Smooth muscle cell of trachea (primary cell): ENCODE measurements around the gene FBLN5. TPM values are rescaled to one million over a fixed set of nuclear protein-coding genes. Genes with fewer than 3 reads are reported as not detected.

Source experiments
- total RNA-seq: library from RNA; depleted of rRNA; stranded (reverse); fragments of >200 nt; gene quantifications from 2 replicates; pipeline ENCODE4 v1.2.1, GENCODE V29; 2014

The FBLN5 gene, protein sequence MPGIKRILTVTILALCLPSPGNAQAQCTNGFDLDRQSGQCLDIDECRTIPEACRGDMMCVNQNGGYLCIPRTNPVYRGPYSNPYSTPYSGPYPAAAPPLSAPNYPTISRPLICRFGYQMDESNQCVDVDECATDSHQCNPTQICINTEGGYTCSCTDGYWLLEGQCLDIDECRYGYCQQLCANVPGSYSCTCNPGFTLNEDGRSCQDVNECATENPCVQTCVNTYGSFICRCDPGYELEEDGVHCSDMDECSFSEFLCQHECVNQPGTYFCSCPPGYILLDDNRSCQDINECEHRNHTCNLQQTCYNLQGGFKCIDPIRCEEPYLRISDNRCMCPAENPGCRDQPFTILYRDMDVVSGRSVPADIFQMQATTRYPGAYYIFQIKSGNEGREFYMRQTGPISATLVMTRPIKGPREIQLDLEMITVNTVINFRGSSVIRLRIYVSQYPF
- total RNA-seq: 49.5 and 52.9 TPM in 2 replicates

DNA sequence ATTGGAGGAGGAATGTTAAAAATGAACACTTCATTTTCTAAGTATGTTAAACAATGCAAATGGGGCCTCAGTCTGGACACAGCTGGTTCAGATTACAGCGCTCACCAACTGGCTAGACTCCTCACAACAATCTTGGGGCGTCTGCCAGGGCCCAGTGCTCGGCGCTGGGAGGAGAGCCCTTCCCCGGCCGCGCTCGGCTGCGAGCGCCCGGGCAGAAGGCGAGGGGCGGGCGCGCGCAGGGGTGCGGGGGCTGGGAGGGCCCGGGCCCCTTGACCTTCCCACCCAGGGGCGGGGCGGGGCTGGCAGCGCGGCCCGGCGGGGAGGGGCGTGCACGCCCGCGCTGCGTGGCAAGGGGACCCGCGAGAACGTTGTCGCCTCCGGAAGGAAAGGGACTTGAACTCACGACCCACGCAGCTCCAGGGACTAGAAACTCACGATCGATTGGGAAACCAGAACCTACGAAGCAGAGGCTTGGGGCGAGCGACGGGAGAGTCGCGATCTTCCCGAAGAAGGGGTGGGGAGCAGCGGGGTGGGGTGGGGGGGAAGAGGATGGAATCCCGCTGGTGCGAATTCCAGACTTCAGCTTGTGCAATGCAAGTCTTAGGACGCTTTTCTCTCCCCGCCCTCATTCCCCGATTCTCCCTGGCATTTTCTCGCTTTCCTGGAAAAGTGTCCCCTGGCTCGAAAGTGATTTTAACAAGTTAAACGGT, at the start of gene FBLN5:
FBLN5 (minus strand) TSS at position 220 of the 710 bp plus-strand sequence. CDS start 465 bp downstream, outside the sequence.

DNA sequence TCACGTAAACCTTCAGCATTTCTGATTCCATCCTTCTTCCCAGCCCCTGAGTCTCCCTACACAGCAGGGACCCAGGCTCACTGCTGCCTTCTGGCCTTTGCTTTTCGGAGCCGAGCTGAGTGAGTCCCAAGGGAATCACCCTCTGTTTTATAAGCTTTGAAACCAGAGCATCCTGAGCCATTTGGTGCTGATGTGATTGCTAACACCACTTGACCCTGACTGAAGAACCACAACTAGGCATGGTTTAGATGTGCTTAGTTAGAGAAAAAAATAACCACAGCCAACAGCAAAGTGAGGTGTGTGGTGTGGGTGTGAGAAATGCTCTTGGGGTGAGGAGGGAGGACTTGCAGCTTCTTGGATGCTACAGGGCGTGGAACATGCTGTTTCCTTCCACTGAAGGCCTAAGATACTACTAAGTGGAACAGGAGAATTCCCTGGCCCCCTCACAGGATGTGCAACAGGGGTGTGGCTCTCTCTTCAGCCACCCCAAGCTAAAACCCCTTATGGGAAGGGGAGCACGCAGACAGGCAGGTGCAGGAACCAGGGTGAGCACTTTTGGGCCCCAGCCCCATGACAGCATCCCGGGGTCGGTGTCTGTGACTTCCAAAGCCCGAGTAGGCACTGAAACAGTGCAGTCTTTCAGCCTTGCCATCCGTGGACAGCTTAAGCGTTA, 80.0 kb downstream of the FBLN5 start, which contains the start of gene TC2N:
TC2N (minus strand) TSS at position 221 of the 673 bp plus-strand sequence. CDS start 53,767 bp downstream, outside the sequence.

Other genes starting within 250 kb of the FBLN5 start
- not detected in 2 replicates for gene CATSPERB, start 215.6 kb downstream of the FBLN5 start, total RNA-seq
- 0.29 and 1.2 TPM in 2 replicates for gene TC2N, start 80.2 kb downstream of the FBLN5 start, total RNA-seq
- gene TRIP11, start 92.4 kb upstream of the FBLN5 start, total RNA-seq: 37.2 and 48.7 TPM in 2 replicates
- gene ATXN3, start 158.9 kb upstream of the FBLN5 start, total RNA-seq: 35.6 and 68.5 TPM in 2 replicates
- gene NDUFB1, start 174.0 kb upstream of the FBLN5 start, total RNA-seq: 82.0 and 187 TPM in 2 replicates
- gene CPSF2, start 174.3 kb upstream of the FBLN5 start, total RNA-seq: 39.5 and 64.0 TPM in 2 replicates